Measurements from ENCODE around the gene WDR46.

GRCh38 chr6:33324125-33324524, 35.1 kb upstream of the WDR46 start:
- no peak for TF ChIP-seq CTCF (IDR thresholded peaks at IDR 0.05)
- TF ChIP-seq POLR2A (IDR thresholded peaks at IDR 0.05) = no peak

All from heart left ventricle (tissue), 13 donors.